NCI-H146 treated with DMSO at 0.1 percent for 48 hours (cell line): ENCODE data around the gene HACD2.
A peak's percentile ranks its signal among the peaks of the same experiment; 100 is the strongest.
"Not testable (repeated sequence)": the region's sequence is repeated elsewhere in the genome, so short reads cannot be mapped to it uniquely, and the experiment has no call there.

Source experiments
- DNase-seq: peaks from one replicate; lab custom pipeline; 2025; ENCODE audit not compliant: unreplicated experiment; lab: John Stamatoyannopoulos, UW

Gene HACD2

DNA sequence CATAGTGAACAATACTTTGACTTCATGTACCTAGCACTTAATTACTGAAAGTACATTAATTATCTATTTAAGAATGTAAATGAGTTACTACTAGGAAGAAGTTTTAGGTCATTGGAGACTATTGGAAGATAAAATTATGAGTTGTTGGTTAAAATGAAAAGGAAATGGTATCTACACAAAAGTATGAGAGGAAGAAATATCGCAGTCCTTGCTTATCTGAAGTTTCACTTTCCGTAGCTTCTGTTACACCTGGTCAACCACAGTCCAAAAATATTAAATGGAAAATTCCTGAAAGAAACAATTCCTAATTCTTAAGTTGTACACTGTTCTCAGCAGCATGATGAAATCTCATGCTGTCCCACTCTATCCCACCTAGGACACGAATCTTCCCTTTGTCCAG lies 57.8 kb downstream of the HACD2 start:
- no peak for DNase-seq

- no peak for DNase-seq
These were observed 58.4 kb downstream of the HACD2 start for GRCh38 chr3:123526474-123526873.

DNA sequence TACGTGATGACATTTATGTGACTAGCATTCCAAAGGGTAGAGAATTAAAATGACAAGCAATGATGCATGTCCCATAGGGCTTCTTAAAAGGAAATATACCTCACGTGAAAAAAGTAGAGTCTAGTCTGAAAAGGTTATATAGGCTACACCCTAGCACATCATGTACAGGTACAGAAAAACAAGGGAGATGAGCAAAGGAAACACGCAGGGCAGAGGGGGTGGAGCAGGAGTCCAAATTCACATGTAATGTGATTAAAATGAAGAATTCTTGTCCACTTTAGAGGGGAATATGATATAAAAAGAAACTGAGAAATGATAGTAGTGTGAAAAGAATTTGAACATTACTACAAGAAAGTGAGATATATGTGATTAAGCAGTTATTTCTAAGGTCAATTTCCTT lies 59.4 kb downstream of the HACD2 start:
- no peak for DNase-seq

DNA sequence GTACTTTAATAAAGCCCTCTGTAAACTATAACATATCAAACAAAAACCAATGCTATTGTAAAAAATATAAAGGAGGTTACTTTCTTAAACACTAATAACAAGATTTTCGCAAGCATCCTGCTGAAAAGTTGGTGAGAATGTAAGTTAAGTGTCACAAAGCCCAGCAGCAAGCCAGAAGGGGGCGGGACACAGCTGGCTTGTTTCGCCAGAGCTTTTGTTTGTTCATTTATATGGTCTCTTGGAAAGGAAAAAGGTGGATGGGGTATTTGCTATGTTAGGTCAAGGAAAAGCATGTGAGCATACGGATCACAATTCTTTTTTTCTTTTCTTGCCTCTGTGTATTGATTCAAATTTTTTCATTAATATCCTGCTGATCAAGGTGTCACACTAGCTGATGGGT lies 59.9 kb downstream of the HACD2 start:
- no peak for DNase-seq

GRCh38 chr3:123523023-123523412 lies 61.8 kb downstream of the HACD2 start:
- no peak for DNase-seq

DNA sequence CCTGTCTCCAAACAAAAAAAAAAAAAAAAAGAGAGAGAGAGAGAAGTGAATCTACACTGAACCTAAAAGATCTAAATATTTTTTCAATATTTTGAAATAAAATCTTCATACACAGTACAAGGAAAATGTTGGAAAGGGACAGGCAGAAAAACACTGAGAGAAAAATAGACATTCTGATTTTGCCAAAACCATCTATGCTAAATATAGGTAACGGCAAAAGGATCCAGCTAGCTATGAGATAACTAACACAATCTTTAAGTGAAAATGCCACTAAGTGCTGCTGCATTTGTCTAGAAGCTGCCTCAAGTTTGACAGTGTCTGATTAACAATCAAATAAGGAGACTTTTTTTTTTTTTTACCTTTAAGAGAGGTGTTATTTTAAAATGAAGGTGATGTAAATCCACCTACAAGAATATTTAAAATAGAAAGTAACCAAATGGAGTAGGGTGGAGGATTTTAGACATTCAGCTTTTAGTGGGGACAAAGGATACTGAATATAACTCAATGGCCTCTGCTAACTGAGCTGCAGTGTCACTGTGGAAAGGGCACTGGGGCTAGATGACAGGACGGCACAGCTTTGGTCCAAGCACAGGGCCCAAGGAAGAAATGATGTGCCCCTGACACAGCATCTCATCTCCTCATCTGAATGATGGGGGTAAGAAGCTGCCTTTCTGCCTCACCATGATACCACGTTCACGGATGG lies 62.4 kb downstream of the HACD2 start:
- DNase-seq, result no peak

- no peak for DNase-seq
These were observed 63.5 kb downstream of the HACD2 start for GRCh38 chr3:123521179-123521969.

- no peak for DNase-seq
These were observed 64.2 kb downstream of the HACD2 start for GRCh38 chr3:123520656-123521055.

DNA sequence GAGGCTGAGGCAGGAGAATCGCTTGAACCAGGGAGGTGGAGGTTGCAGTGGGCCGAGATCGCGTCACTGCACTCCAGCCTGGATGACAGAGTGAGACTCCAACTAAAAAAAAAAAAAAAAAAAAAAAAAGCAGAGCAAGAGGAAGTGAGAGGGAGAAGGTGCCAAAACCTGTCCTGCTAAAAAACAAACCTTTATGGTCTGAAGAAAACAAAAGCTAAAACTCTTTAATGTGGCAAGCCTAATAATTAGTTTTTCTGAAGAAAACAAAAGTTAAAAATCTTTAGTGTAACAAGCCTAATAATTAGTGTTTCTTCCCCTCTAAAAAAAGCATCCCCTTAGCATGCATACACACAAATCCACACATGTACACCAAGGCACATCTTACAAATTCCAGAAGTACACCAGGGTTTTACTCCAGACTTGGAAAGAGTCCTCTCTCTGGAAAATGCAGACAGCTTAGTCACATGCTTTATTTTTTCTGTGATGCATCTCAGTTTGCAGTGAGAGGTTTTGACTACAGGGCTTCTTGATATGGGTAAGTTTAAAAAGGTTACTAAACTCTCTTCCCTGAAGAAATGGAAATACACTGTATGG lies 65.9 kb downstream of the HACD2 start:
- no peak for DNase-seq

DNA sequence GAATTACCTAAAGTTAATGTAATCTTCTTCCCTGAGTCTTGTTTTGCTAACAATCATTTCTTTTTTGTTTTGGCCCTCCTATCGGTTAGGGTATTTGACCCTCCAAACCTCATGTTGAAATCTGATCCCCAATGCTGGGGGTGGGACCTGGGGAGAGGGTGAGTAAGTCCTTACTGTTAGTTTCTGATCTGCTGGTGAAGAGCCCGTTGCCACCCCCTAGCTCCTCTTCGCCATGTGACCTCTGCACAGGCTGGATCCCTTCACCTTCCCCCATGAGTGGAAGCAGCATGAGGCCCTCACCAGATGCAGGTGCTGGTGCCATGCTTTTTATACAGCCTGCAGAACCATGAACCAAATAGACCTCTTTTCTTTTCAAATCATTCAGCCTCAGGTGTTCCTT lies 73.1 kb downstream of the HACD2 start:
- no peak for DNase-seq

DNA sequence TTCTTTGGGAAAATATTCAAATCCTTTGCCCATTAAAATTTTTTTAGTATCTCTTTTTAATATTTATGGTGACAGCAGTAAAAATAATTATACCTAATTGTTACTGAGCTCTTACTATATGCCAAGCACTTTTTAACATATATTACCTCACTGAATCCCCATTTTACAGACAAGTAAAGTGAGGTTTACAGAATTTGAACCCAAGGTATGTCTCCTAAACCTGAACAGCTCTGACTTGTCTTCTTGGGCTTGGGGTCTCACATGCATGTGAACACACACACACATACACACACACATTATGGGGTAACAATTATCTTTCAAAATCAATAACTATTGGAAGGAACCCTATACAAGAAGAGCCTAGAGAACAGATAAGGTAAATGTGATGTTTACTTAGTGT lies 73.8 kb downstream of the HACD2 start:
- no peak for DNase-seq

- no peak for DNase-seq
These were observed 76.7 kb downstream of the HACD2 start for GRCh38 chr3:123508178-123508577.

- DNase-seq, result no peak
These were observed 79.0 kb downstream of the HACD2 start for GRCh38 chr3:123505820-123506219.

GRCh38 chr3:123503203-123503602 lies 81.7 kb downstream of the HACD2 start:
- no peak for DNase-seq

GRCh38 chr3:123499322-123499721 lies 85.5 kb downstream of the HACD2 start:
- no peak for DNase-seq

GRCh38 chr3:123498761-123499160 lies 86.1 kb downstream of the HACD2 start:
- no peak for DNase-seq

- DNase-seq, result no peak
These were observed 90.9 kb downstream of the HACD2 start for GRCh38 chr3:123493912-123494311.

DNA sequence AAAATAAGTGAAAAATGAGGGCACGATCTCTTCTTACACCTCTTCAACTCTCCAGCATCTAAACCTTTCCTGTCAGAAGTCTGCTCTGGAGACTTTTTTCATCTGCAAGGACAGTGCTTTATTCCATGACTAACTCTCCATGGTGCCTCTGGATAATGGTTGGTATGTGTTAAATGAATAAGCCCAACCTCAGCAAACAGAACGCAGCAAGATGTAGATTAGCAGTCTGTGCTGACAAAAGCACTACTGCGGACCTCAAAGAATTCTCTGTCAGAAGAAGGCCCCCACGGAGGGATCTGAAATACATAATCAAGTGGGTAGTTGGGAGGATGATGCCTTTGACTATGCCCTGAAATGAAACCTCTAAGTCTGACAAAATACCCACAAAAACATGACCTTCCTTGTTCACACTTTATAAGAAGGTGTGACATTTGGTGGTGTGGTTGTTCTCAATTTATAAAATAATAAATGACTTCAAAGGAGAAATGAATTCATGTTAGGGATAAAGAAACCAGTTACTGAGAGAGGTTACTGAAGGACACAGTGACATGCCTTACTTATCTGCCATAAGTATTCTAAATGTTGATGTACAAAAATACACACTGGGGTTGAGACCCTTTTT lies 92.8 kb downstream of the HACD2 start:
- peak; percentile 82 for DNase-seq

DNA sequence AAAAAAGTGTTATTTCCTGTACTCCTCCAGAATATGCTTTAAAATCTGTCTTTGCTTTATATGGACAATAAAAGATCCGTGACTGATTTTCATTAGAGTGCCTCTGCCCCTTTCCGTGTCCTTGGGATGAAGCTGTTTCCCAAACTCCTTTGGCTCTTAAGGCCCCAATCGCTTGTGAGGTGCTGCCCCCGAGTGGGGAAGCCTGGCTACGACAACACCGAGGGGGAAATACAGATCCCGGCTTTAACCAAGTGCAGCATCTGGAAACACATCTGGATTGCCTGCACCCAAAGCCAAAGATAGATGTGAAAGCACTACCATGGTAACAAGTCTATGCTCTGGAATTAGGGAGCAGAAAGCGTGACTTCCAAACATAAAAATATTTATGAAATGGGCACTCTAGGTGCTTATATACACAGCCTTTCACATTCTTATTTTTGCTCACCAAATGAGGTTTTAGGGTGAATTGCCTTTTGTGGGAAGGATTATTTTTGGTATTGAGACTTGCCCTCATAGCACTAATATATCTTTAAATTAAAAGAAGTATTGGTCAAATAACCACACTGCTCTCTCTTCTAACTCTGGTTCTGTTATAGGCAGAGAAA lies 95.4 kb downstream of the HACD2 start:
- DNase-seq, result peak; percentile 69

DNA sequence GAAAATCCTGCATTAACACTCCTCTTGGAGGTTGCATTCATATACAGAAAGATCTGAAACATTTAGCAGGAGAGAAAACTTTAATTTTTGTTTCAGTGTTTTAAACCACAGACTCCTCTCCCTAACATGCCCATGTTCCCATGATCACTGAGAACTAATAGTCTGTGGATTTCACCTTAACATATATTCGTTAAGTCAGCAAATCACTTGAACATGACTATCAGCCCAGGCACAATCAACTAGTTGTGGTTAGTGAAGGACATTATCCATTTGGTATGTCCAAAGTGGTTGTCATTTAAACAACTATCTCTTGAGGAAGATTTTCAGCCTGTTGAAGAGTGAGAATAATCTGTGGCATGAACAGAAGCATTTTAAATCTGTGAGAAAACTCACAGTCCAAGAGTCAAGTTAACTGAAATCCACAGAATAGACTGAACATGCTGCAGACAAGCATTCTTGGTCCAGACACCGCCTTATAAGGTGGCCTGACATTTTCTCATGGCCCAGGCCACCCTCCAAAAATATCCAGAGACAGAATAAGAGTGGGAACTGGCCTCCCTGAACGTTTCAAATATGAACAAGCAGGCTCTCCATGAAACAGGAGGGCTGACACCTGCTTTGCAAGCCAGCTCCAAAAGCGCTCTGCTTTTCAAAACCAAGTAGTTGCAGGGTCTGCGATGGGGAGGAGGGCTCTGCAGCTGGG lies 96.1 kb downstream of the HACD2 start:
- DNase-seq, result no peak

DNA sequence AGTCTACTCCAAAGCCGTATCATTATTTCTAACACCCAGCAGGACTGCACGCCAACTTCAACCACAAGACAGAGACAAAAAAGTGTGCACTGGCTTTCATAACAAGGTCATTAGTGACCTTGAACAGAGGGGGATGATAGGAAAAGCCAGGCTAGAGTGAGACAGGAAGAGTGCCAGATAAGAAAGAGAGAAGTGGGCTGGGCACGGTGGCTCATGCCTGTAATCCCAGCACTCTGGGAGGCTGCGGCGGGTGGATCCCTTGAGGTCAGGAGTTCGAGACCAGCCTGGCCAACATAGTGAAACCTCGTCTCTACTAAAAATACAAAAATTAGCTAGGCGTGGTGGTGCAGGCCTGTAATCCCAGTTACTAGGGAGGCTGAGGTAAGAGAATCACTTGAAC lies 97.8 kb downstream of the HACD2 start:
- not testable (repeated sequence) for DNase-seq
